CD4-positive, alpha-beta T cell treated with Interleukin-4 for 4 hours (primary cell): Measurements from ENCODE around the gene ATG9B.
"Not testable (repeated sequence)": the region's sequence is repeated elsewhere in the genome, so short reads cannot be mapped to it uniquely, and the experiment has no call there.

Experiments used
- DNase-seq: peaks from one replicate; pipeline ENCODE4 v3.0.0-alpha.2; 2020

The ATG9B gene

DNA sequence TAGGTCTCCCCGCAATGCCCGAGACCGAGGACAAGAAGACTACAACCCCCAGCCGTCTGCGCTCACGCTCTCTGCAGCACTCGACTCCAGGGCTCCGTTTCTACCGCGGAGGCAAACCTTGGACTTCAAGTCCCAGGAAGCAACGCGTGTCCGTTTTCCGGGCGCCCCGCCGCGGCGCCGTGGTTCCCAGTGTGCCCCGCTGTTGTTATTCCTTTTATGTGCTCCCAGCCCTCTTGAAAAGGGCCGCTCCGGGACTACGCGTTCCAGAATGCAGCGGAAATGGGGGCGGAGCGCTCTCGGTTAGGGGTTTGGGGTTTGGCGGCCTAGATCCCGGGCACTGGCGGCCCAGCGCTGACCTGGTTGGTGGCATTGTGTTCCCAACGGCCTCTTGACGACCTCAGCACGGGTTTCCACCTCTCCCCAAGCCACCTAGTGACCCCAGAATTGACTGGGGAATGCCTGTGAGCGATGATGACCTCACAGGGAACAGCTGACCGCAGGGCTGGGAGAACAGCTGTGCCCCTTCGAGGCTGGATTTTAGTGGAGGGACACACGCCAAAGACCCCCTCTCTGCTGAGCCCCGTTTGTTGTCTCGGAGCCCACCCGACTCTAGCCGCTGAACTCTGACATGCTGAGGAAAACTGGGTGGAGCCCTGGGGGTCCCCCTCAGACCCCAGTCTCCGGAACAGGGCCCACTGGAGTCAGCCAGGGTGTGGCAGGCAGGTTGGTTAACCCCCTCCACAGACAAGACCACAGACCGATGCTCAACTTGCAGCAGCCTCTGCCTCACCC lies 33.9 kb upstream of the ATG9B start:
- DNase-seq, result peak; percentile 99

DNA sequence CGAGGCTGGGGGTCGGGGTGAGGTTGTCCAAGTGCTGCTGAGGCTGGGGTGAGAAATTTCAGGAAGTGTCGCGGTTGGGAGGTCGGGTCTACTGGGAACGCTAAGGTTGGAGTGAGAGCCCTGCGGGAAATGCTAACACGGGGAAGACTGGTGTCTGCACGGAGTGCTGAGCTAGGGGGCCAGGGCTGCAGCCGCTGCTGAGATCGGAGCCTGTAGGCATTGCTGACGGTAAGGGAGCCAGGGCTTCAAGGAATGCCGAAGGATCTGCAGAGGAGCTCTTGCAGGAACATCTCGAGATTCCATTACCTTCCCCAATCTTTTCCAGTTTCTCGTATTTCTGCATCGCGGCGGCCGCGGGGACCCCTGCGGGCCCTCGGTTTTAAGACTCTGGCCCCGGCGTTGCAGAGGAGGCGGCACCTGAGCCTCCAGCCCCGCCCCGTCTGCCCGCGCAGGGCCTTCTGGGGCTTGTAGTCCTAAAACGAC lies 33.3 kb upstream of the ATG9B start, which contains the start of gene CDK5:
CDK5 (minus strand) TSS at position 392 of the 483 bp plus-strand sequence; CDS start at position 343, 49 bp downstream.
- no peak for DNase-seq

DNA sequence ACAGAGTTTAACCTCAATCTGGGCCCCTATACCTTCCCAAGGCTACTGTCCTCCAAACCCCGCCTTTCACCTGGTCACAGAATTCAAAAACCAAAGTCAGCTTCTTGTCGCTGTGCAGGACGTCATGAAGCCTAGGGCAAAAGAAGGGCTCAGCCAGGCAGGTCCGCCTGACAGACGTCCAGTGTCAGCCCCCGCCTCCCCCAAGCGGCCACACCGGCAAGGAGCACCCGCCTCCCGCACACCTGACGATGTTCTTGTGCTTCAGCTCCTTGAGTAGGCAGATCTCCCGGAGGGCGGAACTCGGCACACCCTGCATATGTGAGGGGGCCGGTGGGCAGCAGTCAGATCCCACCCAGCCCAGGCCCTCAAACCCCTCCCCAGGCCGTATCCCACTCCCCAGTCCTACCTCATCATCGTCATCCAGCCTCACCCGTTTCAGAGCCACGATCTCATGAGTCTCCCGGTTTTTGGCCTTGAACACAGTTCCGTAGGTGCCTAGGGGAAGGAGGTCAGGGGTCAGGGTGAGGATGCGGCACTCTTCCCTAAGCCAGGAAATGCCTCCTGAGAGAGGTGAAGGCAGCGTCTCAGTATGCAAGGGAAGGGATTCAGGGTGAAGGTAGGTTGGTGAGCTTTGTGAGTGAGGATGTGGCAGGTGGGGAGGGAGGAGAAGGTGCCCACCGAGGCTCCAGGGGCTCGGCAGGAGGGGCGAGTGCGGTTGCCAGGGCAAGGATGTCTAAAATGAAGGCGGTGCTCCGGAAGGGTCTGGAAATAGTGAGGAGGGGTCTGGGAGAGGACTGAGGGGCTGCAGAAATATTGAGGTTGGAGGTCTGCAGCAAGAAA lies 32.6 kb upstream of the ATG9B start:
- DNase-seq, result no peak

DNA sequence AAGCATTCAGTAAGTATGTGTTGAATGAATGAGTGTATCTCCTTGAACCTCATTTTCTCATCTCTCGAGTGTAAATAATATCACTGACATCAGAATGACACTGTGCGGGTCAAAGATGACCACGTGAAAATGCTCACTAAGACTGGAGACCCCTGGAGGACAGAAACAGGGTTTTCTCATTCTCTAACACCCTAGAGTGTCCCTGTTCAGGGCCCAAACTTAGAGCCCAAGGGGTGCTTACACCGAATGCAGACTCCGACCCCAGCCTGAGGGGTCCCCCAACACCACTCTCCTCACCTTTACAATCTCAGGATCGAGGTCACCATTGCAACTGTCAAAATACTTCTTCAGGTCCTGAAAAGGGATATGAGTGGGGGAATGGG lies 32.0 kb upstream of the ATG9B start:
- DNase-seq, result no peak

DNA sequence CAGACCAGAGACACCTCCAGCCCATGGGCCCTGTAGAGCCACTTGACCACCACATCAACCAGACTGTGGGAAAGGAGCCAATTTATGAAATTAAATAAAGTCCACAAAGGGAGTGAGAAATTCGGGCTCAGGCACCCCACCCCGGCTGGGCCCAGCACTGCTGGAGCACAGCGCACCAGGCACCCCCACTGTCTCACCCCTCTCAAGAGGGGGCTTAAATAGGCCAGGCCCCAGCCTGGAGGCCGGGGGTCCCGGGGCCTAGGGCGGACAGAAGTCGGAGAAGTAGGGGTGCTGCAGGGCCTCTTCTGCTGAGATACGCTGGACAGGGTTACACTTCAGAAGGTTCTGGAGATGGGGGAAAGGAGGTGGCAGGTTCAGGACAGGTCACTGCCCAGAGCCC lies 29.5 kb upstream of the ATG9B start:
- no peak for DNase-seq

DNA sequence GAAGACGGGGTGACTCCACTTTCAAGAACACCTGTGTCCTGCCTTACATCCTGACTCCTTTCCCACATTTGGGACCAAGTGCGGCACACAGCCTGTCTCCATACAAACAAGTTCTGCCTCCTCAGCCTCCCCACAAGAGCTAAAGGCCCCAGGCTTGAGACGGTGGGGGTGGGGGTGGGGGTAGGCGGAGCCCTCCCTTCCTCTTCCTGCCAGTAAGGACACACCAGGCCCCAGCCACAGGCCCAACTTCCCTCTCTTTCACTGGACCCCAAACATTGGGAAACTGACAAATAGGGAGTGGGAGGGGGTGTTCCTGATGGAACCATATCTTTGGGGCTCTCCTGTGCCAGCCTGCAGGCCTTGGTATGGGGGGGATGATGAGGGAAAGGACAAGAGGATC lies 28.8 kb upstream of the ATG9B start:
- DNase-seq, result no peak

DNA sequence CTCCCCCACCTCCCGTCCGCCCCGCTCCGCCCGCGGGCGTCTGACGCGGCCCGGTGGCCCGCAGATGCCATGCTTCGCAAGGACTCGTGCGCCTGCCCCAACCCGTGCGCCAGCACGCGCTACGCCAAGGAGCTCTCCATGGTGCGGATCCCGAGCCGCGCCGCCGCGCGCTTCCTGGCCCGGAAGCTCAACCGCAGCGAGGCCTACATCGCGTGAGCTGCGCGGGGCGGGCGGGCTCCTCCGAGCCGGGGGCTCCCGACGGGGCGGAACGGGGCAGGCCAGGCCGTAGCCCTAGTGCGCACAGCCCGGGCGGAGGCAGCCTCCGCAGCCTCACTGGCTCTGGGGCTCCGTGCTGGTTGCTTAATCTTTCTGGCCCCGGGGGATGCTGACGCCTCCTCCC lies 26.8 kb upstream of the ATG9B start:
- DNase-seq, result peak; percentile 10

DNA sequence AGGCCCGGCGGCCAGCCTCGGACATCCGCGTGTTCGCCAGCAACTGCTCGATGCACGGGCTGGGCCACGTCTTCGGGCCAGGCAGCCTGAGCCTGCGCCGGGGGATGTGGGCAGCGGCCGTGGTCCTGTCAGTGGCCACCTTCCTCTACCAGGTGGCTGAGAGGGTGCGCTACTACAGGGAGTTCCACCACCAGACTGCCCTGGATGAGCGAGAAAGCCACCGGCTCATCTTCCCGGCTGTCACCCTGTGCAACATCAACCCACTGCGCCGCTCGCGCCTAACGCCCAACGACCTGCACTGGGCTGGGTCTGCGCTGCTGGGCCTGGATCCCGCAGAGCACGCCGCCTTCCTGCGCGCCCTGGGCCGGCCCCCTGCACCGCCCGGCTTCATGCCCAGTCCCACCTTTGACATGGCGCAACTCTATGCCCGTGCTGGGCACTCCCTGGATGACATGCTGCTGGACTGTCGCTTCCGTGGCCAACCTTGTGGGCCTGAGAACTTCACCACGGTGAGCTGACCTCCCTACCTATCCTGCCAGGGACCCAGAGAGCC lies 24.7 kb upstream of the ATG9B start:
- DNase-seq, result no peak

DNA sequence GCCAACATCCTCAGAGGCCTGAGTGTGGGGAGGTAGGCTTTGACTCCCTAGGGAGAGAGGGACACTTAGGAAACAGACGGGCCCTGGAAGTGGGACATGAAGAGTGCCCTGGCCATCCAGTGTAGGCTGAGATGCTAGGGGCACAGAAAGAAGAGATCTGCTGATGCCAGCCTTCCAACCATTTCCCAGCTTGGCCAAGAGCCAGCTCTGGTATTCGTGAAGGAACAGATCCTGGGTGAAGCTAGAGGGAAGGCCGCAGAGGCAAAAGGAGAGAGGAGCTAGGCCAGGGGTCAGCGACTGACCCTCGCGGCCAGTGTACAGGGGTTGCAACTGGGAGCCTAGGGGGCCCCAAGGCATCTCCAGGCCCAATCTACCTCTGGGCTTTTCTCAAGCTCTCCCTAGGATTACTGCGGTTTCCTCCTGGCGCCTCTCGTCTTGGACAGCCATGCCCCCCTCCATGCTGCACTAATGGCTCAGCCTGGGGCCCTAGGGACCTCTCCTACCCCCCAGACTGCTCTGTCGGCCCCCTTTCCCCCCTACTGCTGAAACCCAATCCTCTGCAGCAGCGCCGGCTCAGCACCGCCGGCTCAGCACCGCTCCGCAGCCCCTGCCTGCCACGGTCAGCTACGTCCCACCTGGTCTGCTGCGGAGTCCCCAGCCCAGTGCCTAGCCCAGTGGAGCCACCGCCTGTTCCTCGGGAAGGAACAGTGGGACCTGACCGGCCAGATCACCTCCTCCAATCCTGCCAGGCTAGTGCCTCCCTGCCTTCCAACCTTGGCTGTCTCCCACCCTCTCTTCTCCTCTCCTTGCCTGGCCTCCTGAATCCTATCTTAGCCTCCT lies 23.9 kb upstream of the ATG9B start, which contains the start of gene ASIC3:
ASIC3 (plus strand) TSS at position 556 of the 840 bp plus-strand sequence. CDS start 355 bp downstream, outside the sequence.
- DNase-seq, result no peak

DNA sequence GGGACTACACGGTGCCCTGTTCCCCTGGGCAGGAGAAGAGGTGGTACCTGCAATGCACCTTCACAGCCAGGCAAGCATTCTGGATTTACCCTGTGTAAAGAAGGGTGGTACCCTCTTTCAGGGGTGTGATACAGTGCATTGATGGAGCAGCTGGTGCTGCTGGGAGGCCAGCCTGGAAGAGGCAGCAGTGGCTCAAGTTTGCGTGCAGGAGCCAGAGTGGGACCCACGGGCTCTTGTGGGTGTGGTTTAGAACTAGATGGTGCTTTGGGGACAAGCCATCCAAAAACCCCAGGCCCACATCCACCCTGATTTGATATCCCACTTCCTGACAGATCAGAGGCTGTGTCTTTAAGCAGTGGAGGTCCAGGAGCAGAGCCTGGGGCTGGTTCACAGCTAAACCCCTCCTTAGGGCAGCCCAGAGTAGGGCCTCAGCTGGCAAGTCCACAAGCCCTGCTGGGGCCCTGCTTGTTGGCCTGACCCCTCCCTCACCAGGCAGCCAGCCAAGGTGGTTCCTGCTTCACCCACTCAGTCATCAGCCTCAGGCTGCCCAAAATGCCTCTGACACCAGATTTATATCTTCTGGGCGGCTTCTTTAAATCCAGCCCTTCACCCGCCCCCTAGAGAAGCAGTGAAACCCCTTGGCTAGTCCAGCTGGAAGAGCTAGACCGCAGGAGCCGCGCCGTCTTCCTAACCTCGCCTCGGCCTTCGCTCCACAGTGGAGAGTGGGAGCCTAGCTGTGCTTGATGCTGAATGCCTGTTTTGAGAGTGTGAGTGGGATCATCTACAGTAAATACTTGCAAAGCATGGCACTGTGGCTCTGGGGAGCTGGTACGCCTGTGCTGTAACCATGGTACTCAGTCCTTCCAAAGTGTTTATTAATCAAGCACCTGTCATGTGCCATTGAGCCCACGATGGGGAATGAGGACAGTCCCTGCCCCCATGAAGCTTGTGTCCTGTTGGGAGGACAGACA lies 22.6 kb upstream of the ATG9B start:
- no peak for DNase-seq

DNA sequence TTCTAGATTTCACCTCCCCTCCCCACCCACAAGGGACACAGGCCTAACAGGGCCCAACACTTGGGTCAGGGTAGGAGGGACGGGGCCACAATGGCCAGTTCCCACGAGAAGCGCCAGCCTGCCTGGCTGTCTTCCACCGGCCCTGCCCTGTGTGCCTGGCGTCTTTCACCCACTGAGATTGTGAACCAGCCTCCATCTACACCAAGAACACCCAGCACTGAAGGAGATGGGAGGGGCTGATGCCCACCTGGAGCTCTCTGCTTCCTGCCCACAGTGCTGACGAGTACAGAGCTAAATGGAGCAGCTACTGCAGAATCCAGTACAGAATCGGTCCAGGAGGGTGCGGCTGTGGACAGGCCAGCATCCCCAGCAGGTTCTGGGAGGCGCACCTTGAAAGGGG lies 21.7 kb upstream of the ATG9B start:
- no peak for DNase-seq

DNA sequence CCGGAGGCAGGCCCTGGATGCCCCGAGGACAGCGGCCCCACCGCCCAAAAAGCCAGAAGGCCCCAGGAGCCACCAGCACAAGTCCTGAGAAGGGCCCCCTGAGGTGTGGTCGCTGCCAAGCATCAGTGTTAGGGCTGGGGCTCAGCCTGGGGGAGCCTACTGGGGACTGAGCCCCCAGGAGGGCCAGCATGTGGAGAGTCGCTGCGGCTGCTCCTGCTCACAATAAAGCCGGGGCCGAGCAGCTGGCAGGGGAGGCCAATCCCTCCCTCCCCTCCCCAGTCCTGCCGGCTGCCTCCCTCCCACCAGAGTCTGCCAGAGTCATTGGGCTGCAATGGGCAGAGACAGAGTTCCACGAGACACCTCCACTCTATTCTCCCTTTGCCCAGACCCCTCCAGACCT lies 21.0 kb upstream of the ATG9B start:
- no peak for DNase-seq

DNA sequence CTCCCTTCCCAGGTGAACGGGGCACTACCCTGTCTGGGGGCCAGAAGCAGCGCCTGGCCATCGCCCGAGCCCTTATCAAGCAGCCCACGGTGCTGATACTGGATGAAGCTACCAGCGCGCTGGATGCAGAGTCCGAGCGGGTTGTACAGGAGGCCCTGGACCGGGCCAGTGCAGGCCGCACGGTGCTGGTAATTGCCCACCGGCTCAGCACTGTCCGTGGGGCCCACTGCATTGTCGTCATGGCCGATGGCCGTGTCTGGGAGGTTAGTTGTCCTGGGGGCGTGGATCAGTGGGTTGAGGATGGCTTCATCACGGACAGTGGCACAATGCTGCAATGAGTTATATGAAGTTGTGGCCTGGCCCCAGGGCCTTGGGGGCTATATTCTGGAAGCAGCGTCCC lies 19.7 kb upstream of the ATG9B start:
- DNase-seq, result no peak

DNA sequence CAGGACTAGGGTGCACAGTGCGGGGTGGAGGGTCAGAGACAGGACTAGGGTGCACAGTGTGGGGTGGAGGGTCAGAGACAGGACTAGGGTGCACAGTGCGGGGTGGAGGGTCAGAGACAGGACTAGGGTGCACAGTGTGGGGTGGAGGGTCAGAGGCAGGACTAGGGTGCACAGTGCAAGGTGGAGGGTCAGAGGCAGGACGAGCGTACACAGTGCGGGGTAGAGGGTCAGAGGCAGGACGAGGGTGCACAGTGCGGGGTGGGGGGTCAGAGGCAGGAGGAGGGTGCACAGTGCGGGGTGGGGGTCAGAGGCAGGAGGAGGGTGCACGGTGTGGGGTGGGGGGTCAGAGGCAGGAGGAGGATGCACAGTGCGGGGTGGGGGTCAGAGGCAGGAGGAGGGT lies 19.2 kb upstream of the ATG9B start:
- not testable (repeated sequence) for DNase-seq

DNA sequence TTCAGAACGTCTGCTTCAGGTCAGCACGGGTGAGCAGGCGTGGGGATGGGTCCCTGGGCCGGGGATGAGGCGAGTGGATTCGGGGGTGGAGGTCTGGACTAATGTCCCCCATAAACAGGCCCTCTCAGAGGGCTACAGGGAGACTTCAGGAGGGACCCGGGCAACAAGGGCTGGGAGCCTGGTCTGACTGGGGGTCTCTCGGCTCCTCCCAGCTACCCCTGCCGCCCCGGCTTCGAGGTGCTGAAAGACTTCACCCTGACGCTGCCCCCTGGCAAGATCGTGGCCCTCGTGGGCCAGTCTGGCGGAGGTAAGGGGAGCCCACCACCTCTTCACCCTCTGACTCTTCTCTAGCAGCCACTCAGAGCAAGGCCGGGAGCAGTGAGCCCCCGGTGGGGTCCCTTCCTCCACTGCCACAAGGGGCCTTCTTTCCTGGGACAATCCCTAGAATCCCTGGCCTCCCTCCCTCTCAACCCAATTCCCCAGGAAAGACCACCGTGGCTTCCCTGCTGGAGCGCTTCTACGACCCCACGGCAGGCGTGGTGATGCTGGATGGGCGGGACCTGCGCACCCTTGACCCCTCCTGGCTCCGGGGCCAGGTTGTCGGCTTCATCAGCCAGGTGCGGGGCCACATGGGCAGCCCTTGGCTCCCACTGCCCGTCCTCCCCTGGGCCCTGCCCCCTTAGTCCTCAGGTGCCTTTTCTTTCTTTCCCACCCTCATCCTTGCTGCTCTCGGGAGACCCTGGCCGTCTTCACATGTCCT lies 16.5 kb upstream of the ATG9B start:
- DNase-seq, result no peak

DNA sequence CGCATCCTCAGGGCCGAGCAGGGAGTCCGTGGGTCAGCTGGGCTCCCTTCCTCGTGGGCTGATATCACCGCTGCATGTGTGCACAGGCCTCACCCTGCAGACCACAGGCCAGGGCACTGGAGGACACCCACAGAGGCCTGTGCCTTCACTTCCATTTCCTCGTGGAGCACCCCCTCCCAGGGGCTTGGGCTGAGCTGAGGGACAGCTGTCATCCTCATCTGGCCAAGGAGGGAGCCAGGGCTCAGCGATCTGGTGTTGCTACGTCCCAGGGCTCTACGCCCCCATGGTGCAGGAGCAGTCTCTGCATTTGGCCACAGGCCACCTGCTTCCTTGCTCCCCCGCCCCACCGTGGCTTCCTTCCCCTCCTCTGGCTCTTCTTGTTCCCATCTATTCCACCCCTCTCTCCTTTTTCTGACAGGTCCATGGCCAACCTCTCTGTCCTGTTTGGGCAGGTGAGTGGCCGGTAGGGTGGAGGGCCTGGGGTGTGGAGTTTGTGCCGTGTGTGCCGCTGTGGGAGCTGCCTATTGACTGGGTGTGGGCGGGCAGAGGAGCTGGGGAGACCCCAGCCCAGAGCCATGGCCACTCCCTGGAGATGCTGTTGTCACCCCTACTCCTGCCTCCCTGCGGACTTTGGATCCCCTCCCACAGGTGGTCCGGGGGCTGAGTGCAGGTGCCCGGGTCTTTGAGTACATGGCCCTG lies 15.7 kb upstream of the ATG9B start:
- no peak for DNase-seq

DNA sequence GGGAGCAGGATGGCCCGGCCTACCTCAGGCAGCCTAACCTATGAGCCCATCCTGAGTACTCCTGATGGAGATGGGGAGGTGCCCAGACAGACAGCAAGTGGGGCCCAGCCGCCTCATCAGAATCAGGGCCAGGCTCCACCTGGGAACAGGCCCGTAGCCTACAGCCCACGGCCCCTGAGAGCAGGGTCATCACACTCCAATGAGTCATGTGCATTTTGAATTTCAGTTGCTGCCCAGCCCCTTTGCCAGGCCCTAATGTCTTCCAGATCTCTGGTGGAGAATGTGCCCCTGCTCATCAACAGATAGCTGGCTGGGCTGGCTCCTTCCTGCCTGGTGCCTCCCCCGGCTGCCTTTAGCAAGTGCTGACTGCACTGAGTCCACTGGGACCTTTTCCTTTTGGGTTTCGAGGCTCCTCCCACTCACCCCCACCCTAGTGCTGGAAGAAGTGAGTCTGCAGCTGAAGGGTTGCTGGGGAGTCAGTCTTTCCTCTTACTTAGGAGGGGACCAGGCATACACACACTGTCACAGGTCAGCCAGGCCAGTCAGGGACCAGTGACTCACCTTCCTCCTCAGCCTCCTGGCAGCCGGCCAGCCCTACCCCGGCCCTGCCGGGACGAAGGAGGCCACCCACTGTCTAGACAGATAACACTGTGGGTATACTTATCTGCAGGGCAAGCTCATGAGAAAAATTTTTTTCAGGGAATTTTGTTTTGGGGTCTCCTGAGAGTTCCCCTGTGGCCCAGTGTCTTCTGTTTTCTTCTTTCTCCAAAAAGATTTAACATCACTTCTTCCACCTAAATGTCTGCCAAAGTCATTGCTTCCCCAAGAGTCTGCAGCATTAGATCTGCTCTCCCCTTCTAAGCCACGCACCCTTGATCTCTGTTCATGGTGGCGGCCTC lies 14.9 kb upstream of the ATG9B start:
- DNase-seq, result peak; percentile 59

DNA sequence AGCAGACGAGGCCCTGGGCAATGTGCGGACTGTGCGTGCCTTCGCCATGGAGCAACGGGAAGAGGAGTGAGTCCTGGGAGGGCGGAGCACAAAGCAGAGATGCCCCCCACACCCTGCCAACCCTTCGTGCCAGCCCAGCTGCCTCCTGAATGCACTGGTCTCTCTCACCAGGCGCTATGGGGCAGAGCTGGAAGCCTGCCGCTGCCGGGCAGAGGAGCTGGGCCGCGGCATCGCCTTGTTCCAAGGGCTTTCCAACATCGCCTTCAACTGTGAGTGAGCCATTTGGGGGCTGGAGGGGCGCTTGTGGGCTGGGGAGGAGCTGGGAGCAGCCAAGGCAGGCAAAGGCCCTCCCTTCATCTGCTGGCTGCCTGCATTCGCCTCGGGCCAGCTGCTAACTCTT lies 11.6 kb upstream of the ATG9B start:
- no peak for DNase-seq
